GM21576 (cell line): Measurements from ENCODE around the gene TBC1D8.

Source experiments
- ATAC-seq: cut with Tn5 transposase; IDR thresholded peaks from one replicate; pipeline ENCODE4 v1.9.1; 2021; ENCODE audit warnings: mild to moderate bottlenecking, moderate library complexity; ENCODE audit not compliant: unreplicated experiment

TBC1D8 gene

DNA sequence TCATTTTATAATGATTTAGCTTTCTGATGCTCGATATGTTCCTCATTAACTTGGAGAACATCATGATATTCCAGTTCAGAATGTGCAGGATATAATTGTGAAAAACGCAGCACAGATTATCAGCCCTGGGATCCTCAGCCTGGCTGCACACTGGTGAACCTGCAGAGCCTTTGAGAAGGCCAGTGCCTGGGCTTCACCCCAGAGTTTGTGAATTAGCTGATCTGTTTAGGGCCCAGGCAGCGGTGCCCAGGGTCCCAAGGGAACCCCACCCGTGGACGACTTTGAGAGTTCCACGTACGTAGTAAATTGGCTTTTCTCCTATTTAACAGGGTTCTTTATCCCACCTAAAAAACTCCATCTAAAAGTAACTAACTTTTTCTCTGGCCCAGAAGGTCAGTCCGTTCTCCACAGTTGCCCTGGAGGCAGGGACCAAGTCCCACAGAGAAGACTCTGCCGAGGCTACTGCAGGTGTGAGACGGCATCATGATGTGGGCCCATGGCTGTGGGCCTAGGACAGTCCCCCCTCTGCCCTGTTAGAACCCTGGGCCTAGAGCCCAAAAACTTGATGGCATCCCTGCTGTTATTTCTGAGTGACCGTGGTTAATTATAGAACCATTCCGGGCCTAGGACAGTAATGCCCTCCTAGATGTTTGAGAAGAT, 188.7 kb downstream of the TBC1D8 start:
- ATAC-seq: no peak

DNA sequence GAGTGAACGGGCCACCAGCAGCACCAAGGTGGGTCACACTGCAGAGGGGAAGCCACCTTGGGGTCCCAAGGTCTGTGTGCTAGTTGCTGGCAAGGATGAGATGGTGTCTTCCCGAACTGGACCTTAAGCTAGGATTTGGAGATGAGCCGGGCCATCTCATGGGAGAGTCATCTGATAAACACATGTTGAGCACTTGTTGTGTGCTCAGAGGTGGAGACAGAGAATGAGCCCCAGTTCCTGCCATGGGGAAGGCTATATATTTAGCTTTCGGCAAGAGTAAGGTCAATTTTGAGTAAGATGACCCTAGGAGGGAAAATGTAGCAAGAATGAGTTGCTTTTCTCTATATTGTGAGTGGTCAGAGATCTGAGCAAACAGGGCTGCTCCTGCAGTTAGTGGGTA, 190.5 kb downstream of the TBC1D8 start:
- no peak for ATAC-seq

GRCh38 chr2:100959225-100959880, 191.8 kb downstream of the TBC1D8 start:
- no peak for ATAC-seq

- ATAC-seq: no peak
Observed at GRCh38 chr2:100957996-100958653, 193.1 kb downstream of the TBC1D8 start.
